Esophagus muscularis mucosa (tissue), 4 donors: ENCODE results near the gene MYO7B.
A peak's percentile ranks its signal among the peaks of the same experiment; 100 is the strongest.

Source experiments
- CTCF ChIP-seq, 3 experiments: fragments of 200-600 bp in 2 of 3; fragments of 450-650 bp in 1 of 3; sonication (generic) in 2 of 3; IDR thresholded peaks; one replicate each; pipeline ENCODE4 v1.5.1; 2017 to 2019; ENCODE audit warnings: antibody characterized with exemption in 3 of 3, mild to moderate bottlenecking in 2 of 3, moderate library complexity in 1 of 3
- EP300 ChIP-seq: sonication (generic); formaldehyde crosslinking; IDR thresholded peaks from one replicate; pipeline ENCODE4 v1.6.1; 2017; ENCODE audit warnings: antibody characterized with exemption
- POLR2A ChIP-seq: fragments of 450-650 bp; IDR thresholded peaks from one replicate; pipeline ENCODE4 v1.6.1; 2017; ENCODE audit warnings: antibody characterized with exemption, moderate library complexity, mild to moderate bottlenecking, low read depth
- POLR2AphosphoS5 ChIP-seq, 2 donors: sonication (generic); formaldehyde crosslinking; IDR thresholded peaks; one replicate each; pipeline ENCODE4 v1.6.1; 2017; ENCODE audit warnings: antibody characterized with exemption in 2 of 2

- TF ChIP-seq CTCF (IDR thresholded peaks at IDR 0.05) (no peak), POLR2A (no peak), POLR2AphosphoS5 (IDR thresholded peaks at IDR 0.05) (peak; percentile 51 to 70), EP300 (no peak)
These were observed 19.3 kb upstream of the MYO7B start for GRCh38 chr2:127516041-127516762.
